Omental fat pad (tissue), 4 donors: Measurements from ENCODE around the gene ABCB11. TPM values are rescaled to one million over a fixed set of nuclear protein-coding genes. Genes with fewer than 3 reads are reported as not detected.

Source experiments
- ATAC-seq: fragments of 150-250 bp; one replicate; pipeline ENCODE4 v1.9.1; 2016; ENCODE audit warnings: mild to moderate bottlenecking, moderate library complexity; ENCODE audit not compliant: low FRiP score
- DNase-seq: peaks from one replicate; pipeline ENCODE4 v3.0.0-alpha.2; 2019; ENCODE audit warnings: low spot score
- total RNA-seq, 4 donors: library from RNA; depleted of rRNA; stranded (reverse); fragments of >200 nt; gene quantifications; one replicate each; pipeline ENCODE4 v1.1.0, GENCODE V29; 2016
- TF ChIP-seq, protein P1 (sequence below), 3 donors: fragments of 450-650 bp; IDR thresholded peaks; one replicate each; pipeline ENCODE4 v1.5.1; 2016 to 2017; ENCODE audit warnings: antibody characterized with exemption in 3 of 3, mild to moderate bottlenecking in 3 of 3, moderate library complexity in 2 of 3

Gene ABCB11
- total RNA-seq, 4 donors from 2014 or later: 0.24 to 1.2 (median 0.66) TPM

DNA sequence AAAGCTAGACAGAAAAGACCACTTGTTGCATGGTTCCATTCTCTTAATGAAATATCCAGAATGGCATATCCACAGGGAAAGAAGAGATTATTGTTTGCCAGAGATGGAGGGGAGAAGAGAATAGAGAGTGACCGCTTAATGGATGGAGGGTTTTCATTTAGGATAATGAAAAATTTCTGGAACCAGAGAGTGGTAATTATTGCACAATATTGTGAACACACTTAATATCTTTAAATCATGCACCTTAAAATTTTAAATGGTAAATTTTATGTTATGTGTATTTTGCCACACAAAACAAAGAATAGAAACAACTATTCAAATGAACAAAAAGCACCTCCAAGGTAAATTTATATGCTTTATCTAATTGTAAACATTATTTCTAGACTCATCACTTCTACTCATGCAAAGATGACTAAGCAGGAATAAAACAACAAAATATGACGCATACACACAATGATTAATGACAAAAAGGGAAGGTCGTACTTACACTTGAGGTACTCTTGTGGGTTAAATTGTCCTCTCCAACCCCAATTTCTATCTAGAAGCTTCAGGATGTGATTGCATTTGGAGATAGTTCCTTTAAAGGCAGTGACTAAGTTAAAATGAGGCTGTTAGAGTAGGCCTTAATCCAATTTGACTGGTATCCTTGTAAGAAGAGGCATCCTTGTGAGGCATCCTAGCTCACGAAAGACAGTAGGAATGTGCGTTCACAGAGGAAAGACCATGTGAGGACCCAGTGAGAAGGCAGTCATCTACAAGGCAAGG, 19.5 kb upstream of the ABCB11 start:
- TF ChIP-seq, protein P1, sequence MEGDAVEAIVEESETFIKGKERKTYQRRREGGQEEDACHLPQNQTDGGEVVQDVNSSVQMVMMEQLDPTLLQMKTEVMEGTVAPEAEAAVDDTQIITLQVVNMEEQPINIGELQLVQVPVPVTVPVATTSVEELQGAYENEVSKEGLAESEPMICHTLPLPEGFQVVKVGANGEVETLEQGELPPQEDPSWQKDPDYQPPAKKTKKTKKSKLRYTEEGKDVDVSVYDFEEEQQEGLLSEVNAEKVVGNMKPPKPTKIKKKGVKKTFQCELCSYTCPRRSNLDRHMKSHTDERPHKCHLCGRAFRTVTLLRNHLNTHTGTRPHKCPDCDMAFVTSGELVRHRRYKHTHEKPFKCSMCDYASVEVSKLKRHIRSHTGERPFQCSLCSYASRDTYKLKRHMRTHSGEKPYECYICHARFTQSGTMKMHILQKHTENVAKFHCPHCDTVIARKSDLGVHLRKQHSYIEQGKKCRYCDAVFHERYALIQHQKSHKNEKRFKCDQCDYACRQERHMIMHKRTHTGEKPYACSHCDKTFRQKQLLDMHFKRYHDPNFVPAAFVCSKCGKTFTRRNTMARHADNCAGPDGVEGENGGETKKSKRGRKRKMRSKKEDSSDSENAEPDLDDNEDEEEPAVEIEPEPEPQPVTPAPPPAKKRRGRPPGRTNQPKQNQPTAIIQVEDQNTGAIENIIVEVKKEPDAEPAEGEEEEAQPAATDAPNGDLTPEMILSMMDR (IDR thresholded peaks at IDR 0.05): no peak
- no peak for ATAC-seq
- DNase-seq: no peak

DNA sequence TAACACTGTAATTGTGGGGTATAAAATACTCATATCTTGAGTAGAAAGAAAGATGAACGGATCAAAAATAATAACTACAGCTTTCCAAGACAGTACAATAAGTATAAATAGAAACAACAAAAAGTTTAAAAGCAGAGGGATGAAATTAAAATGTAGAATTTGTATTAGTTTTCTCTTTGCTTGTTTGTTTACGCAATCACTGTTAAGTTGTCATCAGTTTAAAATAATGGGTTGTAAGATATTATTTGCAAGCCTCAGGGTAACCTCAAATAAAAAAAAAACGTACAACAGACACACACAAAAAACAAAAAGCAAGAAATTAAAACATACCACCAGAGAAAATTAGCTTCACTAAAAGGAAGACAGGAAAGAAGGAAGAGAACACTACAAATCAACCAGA, 18.0 kb upstream of the ABCB11 start:
- ATAC-seq: no peak
- DNase-seq: no peak
- TF ChIP-seq, protein P1 (IDR thresholded peaks at IDR 0.05): no peak

DNA sequence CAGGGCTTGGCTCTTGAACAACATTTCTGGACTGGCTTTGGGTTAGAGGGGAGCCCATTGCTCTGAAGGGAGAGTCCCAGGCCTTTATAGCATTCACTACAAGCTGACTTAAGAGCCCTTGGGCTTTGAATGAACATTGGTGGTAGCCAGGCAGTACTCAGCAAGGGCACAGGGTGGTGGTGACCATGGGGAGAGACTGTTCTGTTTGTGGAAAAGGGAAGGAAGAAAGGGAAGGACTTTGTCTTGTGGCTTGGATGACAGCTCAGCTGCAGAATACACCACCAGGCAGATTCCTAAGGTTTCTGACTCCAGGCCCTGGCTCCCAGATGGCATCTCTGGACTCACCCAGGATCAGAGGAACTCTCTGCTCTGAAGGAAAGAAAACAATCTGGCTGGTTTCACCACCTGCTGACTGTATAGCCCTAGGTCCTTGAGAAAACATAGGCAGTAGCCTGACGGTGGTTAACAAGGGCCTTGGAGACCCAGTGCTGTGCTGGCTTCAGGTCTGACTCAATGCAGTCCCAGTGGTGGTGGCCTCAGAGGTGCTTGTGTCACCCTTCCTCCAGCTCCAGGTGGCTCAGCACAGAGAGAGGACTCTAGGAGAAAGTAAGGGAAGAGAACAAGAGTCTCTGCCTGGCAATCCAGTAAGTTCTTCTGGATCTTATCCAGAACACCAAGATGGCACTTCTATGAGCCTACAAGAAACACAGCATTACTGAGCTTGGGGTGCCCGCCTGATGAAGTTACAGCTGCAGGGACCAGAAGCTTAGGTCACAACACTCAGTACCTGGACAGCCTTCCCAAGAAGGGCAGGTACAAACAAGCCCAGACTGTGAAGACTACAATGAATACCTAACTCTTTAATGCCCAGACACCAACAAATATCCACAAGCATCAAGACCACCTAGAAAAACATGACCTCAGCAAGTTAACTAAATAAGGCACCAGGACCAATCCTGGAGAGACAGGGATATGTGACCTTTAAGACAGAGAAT, 16.4 kb upstream of the ABCB11 start:
- no peak for ATAC-seq
- DNase-seq: no peak
- TF ChIP-seq, protein P1 (IDR thresholded peaks at IDR 0.05): no peak

DNA sequence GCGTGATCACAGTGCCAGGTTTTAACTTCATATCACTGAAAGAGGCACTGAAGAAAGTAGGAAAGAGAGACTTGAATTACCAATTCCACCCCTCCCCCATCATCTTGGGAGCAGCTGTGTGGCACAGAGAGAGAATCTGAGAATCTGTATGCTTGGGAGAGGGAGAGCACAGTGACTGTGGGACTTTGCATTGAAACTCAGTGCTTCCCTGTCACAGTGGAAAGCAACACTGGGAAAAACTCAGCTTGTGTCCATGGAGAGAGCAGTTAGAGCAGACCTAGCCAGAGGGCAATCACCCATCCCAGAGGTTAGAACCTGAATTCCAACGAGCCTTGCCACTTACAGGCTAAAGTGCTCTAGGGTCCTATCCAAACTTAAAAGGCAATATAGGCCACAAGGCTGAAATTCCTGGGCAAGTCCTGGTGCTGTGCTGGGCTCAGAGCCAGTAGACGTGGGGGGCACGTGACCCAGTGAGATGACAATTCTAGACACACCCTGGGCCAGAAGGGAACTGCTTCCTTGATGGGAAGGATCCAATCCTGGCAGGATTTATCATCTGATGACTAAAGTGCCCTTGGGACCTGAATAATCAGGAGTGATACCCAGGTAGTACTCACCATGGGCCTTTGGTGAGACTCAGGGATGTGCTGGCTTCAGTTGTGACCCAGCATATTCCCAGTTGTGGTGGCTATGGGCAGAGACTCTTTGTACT, 15.5 kb upstream of the ABCB11 start:
- ATAC-seq: no peak
- DNase-seq: no peak
- TF ChIP-seq, protein P1 (IDR thresholded peaks at IDR 0.05): no peak

DNA sequence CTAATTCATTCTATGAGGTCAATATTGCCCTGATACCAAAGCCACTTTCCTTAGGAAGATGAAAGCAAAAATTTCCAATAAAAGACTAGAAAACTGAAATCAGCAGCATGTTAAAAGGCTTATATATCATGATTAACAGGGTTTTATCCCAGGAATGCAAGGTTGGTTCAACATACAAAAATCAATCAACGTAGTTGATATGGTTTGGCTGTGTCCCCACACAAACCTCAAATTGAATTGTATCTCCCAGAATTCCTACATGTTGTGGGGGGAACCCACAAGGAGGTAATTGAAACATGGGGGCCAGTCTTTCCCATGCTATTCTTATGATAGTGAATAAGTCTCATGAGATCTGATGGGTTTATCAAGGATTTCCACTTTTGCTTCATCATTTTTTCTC, 11.7 kb upstream of the ABCB11 start:
- TF ChIP-seq, protein P1 (IDR thresholded peaks at IDR 0.05): no peak
- DNase-seq (no peak), ATAC-seq (no peak)

DNA sequence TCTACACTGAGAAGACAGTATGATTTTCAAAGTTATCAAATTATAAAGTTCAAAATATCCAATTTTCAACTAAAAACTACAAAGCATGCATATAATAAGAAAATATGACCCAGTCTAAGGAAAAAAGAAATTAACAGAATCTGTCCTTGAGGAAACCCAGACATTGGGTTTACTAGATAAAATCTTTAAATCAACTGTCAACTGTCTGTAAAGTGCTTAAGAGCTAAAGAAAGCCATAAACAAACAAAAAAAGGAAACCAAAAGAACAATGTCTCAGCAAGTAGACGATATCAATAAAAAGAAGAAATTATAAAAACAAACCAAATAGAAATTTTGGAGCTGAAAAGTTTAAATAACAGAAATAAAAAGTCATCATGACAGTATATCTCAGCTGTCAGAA, 10.5 kb upstream of the ABCB11 start:
- ATAC-seq (no peak), DNase-seq (no peak)
- TF ChIP-seq, protein P1 (IDR thresholded peaks at IDR 0.05): no peak
